Renal pelvis (tissue), 4 donors: ENCODE measurements around the gene AKR1A1. TPM values are rescaled to one million over a fixed set of nuclear protein-coding genes. Genes with fewer than 3 reads are reported as not detected.

ENCODE experiments used
- DNase-seq: peaks from one replicate; pipeline ENCODE4 v3.0.0-alpha.2; 2013
- polyA plus RNA-seq, 3 donors: library from polyadenylated mRNA; unstranded; fragments of 120-200 nt; gene quantifications; one replicate each; pipeline ENCODE4 v1.2.1, GENCODE V29; 2013; ENCODE audit not compliant: insufficient read length in 3 of 3

The AKR1A1 gene
- polyA plus RNA-seq, 3 donors: 313 to 323 (median 320) TPM

DNA sequence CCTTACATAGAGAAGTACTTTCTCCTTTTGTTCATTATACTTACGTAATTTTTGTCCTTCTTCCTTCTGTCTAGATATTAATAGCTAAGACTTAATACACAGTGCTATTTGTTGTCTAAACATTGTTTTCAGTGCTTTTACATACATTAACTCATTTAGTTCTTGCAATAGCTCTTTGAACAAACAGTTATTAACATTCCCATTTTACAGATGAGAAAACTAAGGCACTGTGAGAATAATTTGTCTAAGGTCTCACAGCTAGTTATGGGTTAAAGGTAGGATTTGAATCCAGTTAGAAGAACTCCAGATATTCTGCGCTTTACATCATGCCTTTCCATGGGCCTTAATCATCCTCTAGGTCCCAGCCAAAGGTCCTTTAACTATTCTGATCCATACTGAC, 53.6 kb downstream of the AKR1A1 start:
- DNase-seq: no peak

DNA sequence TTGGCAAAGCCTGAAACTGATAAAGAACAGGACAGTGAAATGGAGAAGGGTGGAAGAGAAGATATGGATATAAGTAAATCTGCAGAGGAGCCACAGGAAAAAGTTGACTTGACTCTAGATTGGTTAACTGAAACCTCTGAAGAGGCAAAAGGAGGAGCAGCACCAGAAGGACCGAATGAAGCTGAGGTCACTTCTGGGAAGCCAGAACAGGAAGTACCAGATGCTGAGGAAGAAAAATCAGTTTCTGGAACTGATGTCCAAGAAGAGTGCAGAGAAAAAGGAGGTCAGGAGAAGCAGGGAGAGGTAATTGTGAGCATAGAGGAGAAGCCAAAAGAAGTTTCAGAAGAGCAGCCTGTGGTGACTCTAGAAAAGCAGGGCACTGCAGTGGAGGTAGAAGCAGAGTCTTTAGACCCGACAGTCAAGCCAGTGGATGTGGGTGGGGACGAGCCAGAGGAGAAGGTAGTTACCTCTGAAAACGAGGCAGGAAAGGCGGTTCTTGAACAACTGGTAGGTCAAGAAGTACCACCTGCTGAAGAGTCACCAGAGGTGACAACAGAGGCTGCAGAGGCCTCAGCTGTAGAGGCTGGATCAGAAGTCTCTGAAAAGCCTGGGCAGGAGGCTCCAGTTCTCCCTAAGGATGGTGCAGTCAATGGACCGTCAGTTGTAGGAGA, 56.9 kb downstream of the AKR1A1 start:
- DNase-seq: no peak

DNA sequence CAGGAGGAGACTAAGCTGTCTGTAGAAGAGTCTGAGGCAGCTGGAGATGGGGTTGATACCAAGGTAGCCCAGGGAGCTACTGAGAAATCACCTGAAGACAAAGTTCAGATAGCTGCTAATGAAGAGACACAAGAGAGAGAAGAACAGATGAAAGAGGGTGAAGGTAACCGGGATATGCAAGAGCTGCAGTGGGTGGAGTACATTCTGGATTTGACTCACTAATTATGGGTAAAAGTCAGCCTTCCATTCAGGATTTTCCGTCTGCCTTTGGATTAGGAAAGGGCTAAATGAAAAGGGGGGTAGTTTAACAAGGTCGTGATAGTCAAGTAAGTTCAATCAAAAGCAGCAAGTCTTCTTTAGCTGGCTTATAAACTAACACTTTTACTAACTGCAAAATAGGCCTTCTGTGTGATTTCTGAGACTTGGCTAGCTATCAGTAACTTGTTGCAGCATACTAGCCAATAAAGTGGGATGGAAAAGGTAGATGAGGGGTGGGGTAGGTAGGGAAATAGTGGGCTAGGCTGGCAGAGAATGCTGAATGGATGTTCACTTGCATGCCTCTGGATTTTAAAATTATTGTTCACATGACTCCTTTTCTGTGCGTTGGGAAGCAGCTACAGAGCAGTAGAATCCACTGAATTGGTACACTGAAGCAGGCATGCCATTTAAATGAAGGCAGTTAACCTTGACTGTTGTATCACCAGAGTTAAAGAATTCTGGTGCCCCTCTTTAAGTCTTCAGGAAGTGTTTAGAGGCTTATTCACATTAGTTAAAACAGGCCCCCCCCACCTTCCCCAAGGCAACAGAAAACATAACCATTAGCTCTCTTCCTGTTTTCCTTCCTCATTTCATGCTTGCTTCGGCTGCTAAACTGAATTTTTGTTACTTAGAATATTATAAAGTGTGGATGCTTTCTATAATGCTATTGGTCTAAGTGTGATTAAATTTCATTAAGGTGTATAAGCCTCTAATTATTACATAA, 57.8 kb downstream of the AKR1A1 start:
- no peak for DNase-seq

DNA sequence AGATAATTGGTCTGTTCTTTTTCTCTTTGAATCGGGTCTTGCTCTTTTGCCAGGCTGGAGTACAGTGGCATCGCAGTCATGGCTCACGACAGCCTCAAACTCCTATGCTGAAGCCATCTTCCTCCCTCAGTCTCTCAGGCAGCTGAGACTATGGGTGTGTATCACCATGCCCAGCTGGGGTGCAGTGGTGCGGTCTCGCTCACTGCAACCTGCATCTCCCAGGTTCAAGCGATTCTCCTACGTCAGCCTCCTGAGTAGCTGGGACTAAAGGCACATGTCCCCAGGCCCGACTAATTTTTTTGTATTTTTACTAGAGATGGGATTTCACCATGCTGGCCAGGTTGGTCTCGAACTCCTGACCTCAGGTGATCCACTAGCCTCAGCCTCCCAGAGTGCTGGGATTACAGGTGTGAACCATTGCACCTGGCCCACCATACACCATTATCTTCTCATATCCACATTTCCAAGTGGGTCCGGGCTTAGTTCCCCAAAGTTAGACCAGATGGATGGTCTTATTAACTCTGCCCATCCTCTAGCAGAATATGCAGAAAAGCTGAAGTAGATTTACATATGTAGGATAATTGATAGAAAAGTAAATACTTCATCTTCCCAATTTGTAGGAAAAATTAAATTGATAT, 60.1 kb downstream of the AKR1A1 start:
- no peak for DNase-seq

DNA sequence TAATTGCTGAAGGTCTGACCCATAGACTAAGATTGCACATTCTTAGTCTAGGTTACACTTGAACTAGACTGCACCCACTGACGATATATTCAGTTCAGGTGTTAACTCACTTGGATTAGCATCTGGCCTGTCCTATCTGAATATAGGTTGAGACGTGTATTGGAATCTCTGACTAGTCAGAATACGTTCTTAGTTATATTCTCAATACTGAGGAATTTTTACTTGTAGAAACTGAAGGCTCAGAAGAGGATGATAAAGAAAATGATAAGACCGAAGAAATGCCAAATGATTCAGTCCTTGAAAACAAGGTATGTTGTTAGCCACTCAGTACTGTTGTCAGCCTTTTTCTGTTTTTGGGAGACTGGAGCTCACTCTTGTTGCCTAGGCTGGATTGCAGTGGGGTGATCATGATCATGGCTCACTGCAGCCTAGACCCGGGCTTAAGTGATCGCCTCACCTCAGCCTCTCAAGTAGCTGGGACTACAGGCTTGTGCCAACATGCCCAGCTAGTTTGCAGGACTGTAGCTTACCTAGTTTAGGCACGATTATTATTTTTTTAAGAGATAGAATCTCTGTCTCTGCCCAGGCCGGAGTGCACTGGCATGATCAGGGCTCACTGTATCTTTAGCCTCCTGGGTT, 62.4 kb downstream of the AKR1A1 start:
- no peak for DNase-seq

DNA sequence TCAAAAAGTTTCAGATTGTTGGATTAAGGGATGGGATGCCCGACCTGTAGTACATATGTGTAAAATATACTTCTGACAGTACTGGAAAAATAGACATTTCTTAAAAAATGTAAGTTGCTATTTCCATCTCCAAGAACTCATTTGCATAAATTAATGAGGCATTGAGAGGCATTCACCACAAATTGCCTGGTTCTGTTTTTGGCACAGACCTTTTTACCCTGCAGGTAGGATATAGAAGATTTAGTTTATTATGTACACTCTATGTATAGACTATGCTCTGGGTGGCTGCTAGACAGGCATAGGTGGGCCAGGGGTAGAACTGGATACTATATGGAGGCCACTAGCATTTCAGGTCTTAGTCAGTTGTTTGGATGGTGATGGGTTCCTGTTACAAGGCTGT, 65.3 kb downstream of the AKR1A1 start:
- DNase-seq: no peak

DNA sequence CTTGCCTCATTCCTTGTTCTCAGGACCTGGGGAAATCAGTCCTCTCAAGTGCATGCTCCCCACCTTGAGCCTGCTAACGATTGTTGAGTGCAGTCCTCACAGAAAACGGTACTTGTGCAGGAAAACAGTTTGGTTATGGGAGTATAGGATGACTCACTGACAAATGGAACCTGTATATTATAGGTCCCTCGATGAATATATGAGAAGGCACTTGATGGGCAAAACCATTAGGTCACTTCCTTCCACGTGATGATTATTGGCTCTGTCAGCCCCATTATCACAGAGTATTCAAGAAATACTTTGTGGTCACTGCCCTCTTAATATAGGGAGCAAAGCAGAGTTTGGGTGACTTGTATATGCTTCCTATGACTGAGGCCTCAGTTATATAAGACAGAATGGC, 67.0 kb downstream of the AKR1A1 start:
- DNase-seq: no peak

DNA sequence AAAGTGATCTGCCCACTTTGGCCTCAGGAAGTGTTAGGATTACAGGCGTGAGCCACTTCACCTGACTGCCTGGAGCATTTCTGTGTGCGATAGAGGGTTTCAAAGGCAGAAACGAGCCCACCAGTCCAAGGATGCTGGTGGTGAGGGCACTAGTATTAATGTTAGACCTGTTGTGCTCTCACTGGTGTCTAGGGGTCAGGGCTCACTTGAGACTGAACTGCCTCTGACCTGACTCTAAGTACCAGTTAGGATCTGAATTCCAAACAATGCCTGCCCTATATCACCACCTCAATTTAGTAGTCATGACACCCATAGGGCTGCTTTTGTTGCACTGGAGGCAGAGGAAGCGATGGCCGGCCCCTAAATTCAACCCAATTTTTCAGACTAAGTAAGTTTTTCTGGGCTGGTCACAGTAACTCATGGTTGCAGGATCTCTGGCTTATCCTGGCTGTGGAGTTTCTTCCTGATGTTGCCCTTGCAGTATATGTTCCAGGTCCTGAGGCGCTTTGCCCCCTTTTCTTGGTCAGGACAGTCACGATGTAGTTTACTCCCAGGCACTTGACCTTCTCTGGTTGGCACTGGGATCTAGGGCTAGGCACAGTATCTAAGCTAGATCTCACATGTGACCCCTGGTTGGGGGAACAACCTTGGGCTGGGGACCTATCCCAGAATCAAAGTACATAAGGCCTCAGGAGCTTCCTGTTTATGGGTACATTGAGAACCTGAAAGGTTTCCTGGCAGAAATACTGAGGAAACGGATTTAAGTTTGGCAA, 68.7 kb downstream of the AKR1A1 start:
- DNase-seq: no peak

Other genes with a start within 250 kb of the AKR1A1 start
- 1 to 10 TPM; 4.5 to 5.9 (median 4.7) TPM for gene HPDL, start 223.9 kb upstream of the AKR1A1 start, polyA plus RNA-seq
- gene TOE1, start 210.7 kb upstream of the AKR1A1 start, polyA plus RNA-seq: 10 to 100 TPM; 12.5 to 15.3 (median 14.1) TPM
- 10 to 100 TPM; 28.2 to 40.1 (median 38.9) TPM for gene MUTYH, start 210.4 kb upstream of the AKR1A1 start, polyA plus RNA-seq
- gene TESK2, start 59.7 kb upstream of the AKR1A1 start, polyA plus RNA-seq: 1 to 10 TPM; 6.6 to 8.4 (median 7.2) TPM
- gene CCDC163, start 50.8 kb upstream of the AKR1A1 start, polyA plus RNA-seq: 1 to 10 TPM; 1.5 to 4.5 (median 1.9) TPM
- gene MMACHC, start 50.5 kb upstream of the AKR1A1 start, polyA plus RNA-seq: 10 to 100 TPM; 12.3 to 17.1 (median 13.6) TPM
- gene PRDX1, start 28.9 kb upstream of the AKR1A1 start, polyA plus RNA-seq: 100 to 1,000 TPM; 300 to 331 (median 314) TPM
- gene NASP, start 33.2 kb downstream of the AKR1A1 start, polyA plus RNA-seq: 100 to 1,000 TPM; 320 to 372 (median 346) TPM
- gene CCDC17, start 73.2 kb downstream of the AKR1A1 start, polyA plus RNA-seq: 1 to 10 TPM; 1.9 to 2.2 (median 2.1) TPM
- 100 to 1,000 TPM in 2 of 3 donors, 10 to 100 TPM in 1; 96.7 to 139 (median 115) TPM for gene GPBP1L1, start 135.7 kb downstream of the AKR1A1 start, polyA plus RNA-seq
- 10 to 100 TPM; 50.1 to 51.0 (median 50.2) TPM for gene TMEM69, start 137.4 kb downstream of the AKR1A1 start, polyA plus RNA-seq
- 10 to 100 TPM; 23.4 to 34.5 (median 29.7) TPM for gene IPP, start 199.8 kb downstream of the AKR1A1 start, polyA plus RNA-seq